Measurements from ENCODE around the gene FAM13A. TPM values are rescaled to one million over a fixed set of nuclear protein-coding genes. Genes with fewer than 3 reads are reported as not detected.

Gene FAM13A
- total RNA-seq, 1 donor from 2014 or later: 57.7 TPM

- Mint-ChIP-seq H3K9me3 (no peaks in the 10 kb centered on the region), H3K27ac (peak overlapping the region; percentile 2), H3K27me3 (ENCODE audit: low read depth) (no peaks in the 10 kb centered on the region), H3K4me1 (peaks cover 78% of the 10 kb centered on the region), H3K36me3 (peaks cover 3% of the 10 kb centered on the region), H3K4me3 (no peak overlapping the region)
- DNase-seq (ENCODE audit: low spot score in 2 of 2, unreplicated experiment in 2 of 2): no peak
- TF ChIP-seq CTCF (IDR thresholded peaks at IDR 0.05; ENCODE audit: unreplicated experiment): no peak
Measured at GRCh38 chr4:88761861-88762523, 295.0 kb downstream of the FAM13A start.

GRCh38 chr4:88761342-88761741 is 295.6 kb downstream of the FAM13A start:
- no peak for TF ChIP-seq CTCF (IDR thresholded peaks at IDR 0.05; ENCODE audit: unreplicated experiment)
- H3K36me3 Mint-ChIP-seq: no peaks in the 10 kb centered on the region
- H3K9me3 Mint-ChIP-seq: no peaks in the 10 kb centered on the region
- peaks cover 76% of the 10 kb centered on the region for H3K4me1 Mint-ChIP-seq
- H3K4me3 Mint-ChIP-seq: no peak overlapping the region
- H3K27ac Mint-ChIP-seq: peak overlapping the region; percentile 47
- no peaks in the 10 kb centered on the region for H3K27me3 Mint-ChIP-seq (ENCODE audit: low read depth)
- DNase-seq (ENCODE audit: low spot score in 2 of 2, unreplicated experiment in 2 of 2): no peak

GRCh38 chr4:88759895-88760290 is 297.1 kb downstream of the FAM13A start:
- no peak for DNase-seq (ENCODE audit: low spot score in 2 of 2, unreplicated experiment in 2 of 2)
- Mint-ChIP-seq H3K9me3 (no peaks in the 10 kb centered on the region), H3K36me3 (no peaks in the 10 kb centered on the region), H3K27me3 (ENCODE audit: low read depth) (no peaks in the 10 kb centered on the region), H3K4me3 (no peak overlapping the region), H3K27ac (peak overlapping the region; percentile 70), H3K4me1 (peaks cover 66% of the 10 kb centered on the region)
- no peak for TF ChIP-seq CTCF (IDR thresholded peaks at IDR 0.05; ENCODE audit: unreplicated experiment)

- DNase-seq (ENCODE audit: low spot score in 2 of 2, unreplicated experiment in 2 of 2): no peak
- no peaks in the 10 kb centered on the region for H3K9me3 Mint-ChIP-seq
- H3K4me3 Mint-ChIP-seq: peak overlapping the region; percentile 11
- H3K36me3 Mint-ChIP-seq: no peaks in the 10 kb centered on the region
- H3K27ac Mint-ChIP-seq: peak overlapping the region; percentile 70
- H3K27me3 Mint-ChIP-seq (ENCODE audit: low read depth): no peaks in the 10 kb centered on the region
- peaks cover 66% of the 10 kb centered on the region for H3K4me1 Mint-ChIP-seq
- no peak for TF ChIP-seq CTCF (IDR thresholded peaks at IDR 0.05; ENCODE audit: unreplicated experiment)
Measured at GRCh38 chr4:88759039-88759894, 297.7 kb downstream of the FAM13A start.

GRCh38 chr4:88758264-88758663 is 298.7 kb downstream of the FAM13A start:
- H3K4me1 Mint-ChIP-seq: peaks cover 62% of the 10 kb centered on the region
- no peaks in the 10 kb centered on the region for H3K36me3 Mint-ChIP-seq
- no peaks in the 10 kb centered on the region for H3K27me3 Mint-ChIP-seq (ENCODE audit: low read depth)
- peak overlapping the region; percentile 11 for H3K4me3 Mint-ChIP-seq
- H3K27ac Mint-ChIP-seq: peak overlapping the region; percentile 7
- no peak for DNase-seq (ENCODE audit: low spot score in 2 of 2, unreplicated experiment in 2 of 2)
- no peak for TF ChIP-seq CTCF (IDR thresholded peaks at IDR 0.05; ENCODE audit: unreplicated experiment)
- no peaks in the 10 kb centered on the region for H3K9me3 Mint-ChIP-seq

Data from mesothelial cell of epicardium (in vitro differentiated cells).